Inflammatory macrophage treated with lipopolysaccharide for 4 hours (primary cell): ENCODE data around the gene PKP4.

Experiments
- DNase-seq: peaks from one replicate; pipeline ENCODE4 v3.0.0-alpha.2; 2020

The PKP4 gene

GRCh38 chr2:158501301-158501700, 44.5 kb downstream of the PKP4 start:
- DNase-seq, result no peak

- no peak for DNase-seq
These were observed 46.2 kb downstream of the PKP4 start for GRCh38 chr2:158502974-158503373.

- no peak for DNase-seq
These were observed 47.3 kb downstream of the PKP4 start for GRCh38 chr2:158504088-158504487.

- no peak for DNase-seq
These were observed 48.7 kb downstream of the PKP4 start for GRCh38 chr2:158505448-158505934.

- DNase-seq, result no peak
These were observed 50.4 kb downstream of the PKP4 start for GRCh38 chr2:158507141-158507540.

- no peak for DNase-seq
These were observed 50.9 kb downstream of the PKP4 start for GRCh38 chr2:158507679-158508078.

- DNase-seq, result no peak
These were observed 53.4 kb downstream of the PKP4 start for GRCh38 chr2:158509928-158510797.

- no peak for DNase-seq
These were observed 54.1 kb downstream of the PKP4 start for GRCh38 chr2:158510887-158511286.

GRCh38 chr2:158511706-158512105, 55.0 kb downstream of the PKP4 start:
- no peak for DNase-seq

GRCh38 chr2:158512323-158512722, 55.6 kb downstream of the PKP4 start:
- no peak for DNase-seq

GRCh38 chr2:158513841-158514240, 57.1 kb downstream of the PKP4 start:
- no peak for DNase-seq

GRCh38 chr2:158518084-158518483, 61.3 kb downstream of the PKP4 start:
- DNase-seq, result peak; percentile 57

- DNase-seq, result no peak
These were observed 62.7 kb downstream of the PKP4 start for GRCh38 chr2:158519481-158519880.

GRCh38 chr2:158529379-158530259, 72.9 kb downstream of the PKP4 start:
- DNase-seq, result no peak

- DNase-seq, result no peak
These were observed 74.1 kb downstream of the PKP4 start for GRCh38 chr2:158530829-158531228.

GRCh38 chr2:158533009-158533408, 76.3 kb downstream of the PKP4 start:
- DNase-seq, result no peak

GRCh38 chr2:158539176-158540005, 82.6 kb downstream of the PKP4 start:
- no peak for DNase-seq

- DNase-seq, result no peak
These were observed 85.8 kb downstream of the PKP4 start for GRCh38 chr2:158542577-158542976.

GRCh38 chr2:158543957-158544356, 87.2 kb downstream of the PKP4 start:
- no peak for DNase-seq

- peak; percentile 5 for DNase-seq
These were observed 88.2 kb downstream of the PKP4 start for GRCh38 chr2:158544998-158545397.

GRCh38 chr2:158546412-158547144, 89.8 kb downstream of the PKP4 start:
- no peak for DNase-seq

GRCh38 chr2:158553257-158553656, 96.5 kb downstream of the PKP4 start:
- DNase-seq, result no peak
